IMR-90 (cell line): ENCODE results near the gene ACOX3. TPM values are rescaled to one million over a fixed set of nuclear protein-coding genes. Genes with fewer than 3 reads are reported as not detected.
A peak's percentile ranks its signal among the peaks of the same experiment; 100 is the strongest.

Source experiments
- ATAC-seq: fragments of 200-7000 bp; cut with Tn5 transposase; 2 replicates; pipeline ENCODE4 v1.9.1; 2020; ENCODE audit warnings: low read depth, mild to moderate bottlenecking, moderate library complexity
- BruUV-seq: library from RNA; stranded (reverse); fragments of 400-500 nt; replicated peaks from 2 replicates; lab custom pipeline; 2021; lab: Mats Ljungman, UMichigan
- CTCF ChIA-PET: fragments of 300-600 bp; formaldehyde crosslinking; extraction: SDS; loops from one replicate; lab custom pipeline; 2021; ENCODE audit warnings: antibody characterized with exemption; lab: Yijun Ruan, JAX
- POLR2A ChIA-PET: fragments of 300-600 bp; sonication (Branson Sonifier 250); formaldehyde crosslinking; loops from one replicate; lab custom pipeline; 2022; ENCODE audit warnings: antibody characterized with exemption; ENCODE audit not compliant: unreplicated experiment; lab: Charles Lee
- DNase-seq: peaks from one replicate; pipeline ENCODE4 v3.0.0; 2013
- H2AFZ ChIP-seq: replicated peaks from 2 replicates; pipeline ENCODE3; 2013; ENCODE audit warnings: low read length, mild to moderate bottlenecking; ENCODE audit not compliant: poor library complexity
- H2AK5ac ChIP-seq: 2 replicates; pipeline ENCODE4 v1.6.1; 2013; ENCODE audit warnings: low read depth, low read length, inconsistent platforms
- H2AK9ac ChIP-seq: replicated peaks from 2 replicates; pipeline ENCODE3; 2013; ENCODE audit warnings: mild to moderate bottlenecking, low read depth, low read length, moderate library complexity; ENCODE audit not compliant: poor library complexity
- H2BK120ac ChIP-seq: 2 replicates; pipeline ENCODE4 v1.6.1; 2013; ENCODE audit warnings: low read depth, low read length, inconsistent platforms
- H2BK15ac ChIP-seq: 3 replicates; pipeline ENCODE4 v1.6.1; 2013; ENCODE audit warnings: low read depth, low read length, inconsistent platforms
- H2BK20ac ChIP-seq: 2 replicates; pipeline ENCODE4 v1.6.1; 2013; ENCODE audit warnings: low read depth, mild to moderate bottlenecking, inconsistent platforms, low read length, moderate library complexity
- H2BK5ac ChIP-seq: 2 replicates; pipeline ENCODE4 v1.6.1; 2013; ENCODE audit warnings: mild to moderate bottlenecking, low read depth, low read length, inconsistent platforms; ENCODE audit not compliant: poor library complexity, severe bottlenecking
- H3K14ac ChIP-seq: replicated peaks from 2 replicates; pipeline ENCODE4 v1.6.1; 2013; ENCODE audit warnings: low read depth, low read length, inconsistent platforms
- H3K18ac ChIP-seq: 2 replicates; pipeline ENCODE4 v1.6.1; 2013; ENCODE audit warnings: low read depth, low read length, control low read depth
- H3K23ac ChIP-seq: 2 replicates; pipeline ENCODE4 v1.6.1; 2013; ENCODE audit warnings: low read depth, low read length, inconsistent platforms
- H3K27ac ChIP-seq: 2 replicates; pipeline ENCODE4 v1.5.1; 2013; ENCODE audit warnings: mild to moderate bottlenecking, control low read depth, low read length; ENCODE audit not compliant: insufficient read depth
- H3K27me3 ChIP-seq: 2 replicates; pipeline ENCODE4 v1.6.1; 2013; ENCODE audit warnings: low read length; ENCODE audit not compliant: control insufficient read depth, insufficient read depth
- H3K36me3 ChIP-seq: 2 replicates; pipeline ENCODE4 v1.6.1; 2013; ENCODE audit warnings: low read length, mixed read lengths; ENCODE audit not compliant: control insufficient read depth, insufficient read depth
- H3K4ac ChIP-seq: 2 replicates; pipeline ENCODE4 v1.6.1; 2013; ENCODE audit warnings: low read depth, low read length, inconsistent platforms
- H3K4me1 ChIP-seq: 2 replicates; pipeline ENCODE4 v1.6.1; 2013; ENCODE audit warnings: low read length, mixed read lengths; ENCODE audit not compliant: control insufficient read depth, insufficient read depth
- H3K4me2 ChIP-seq: 2 replicates; pipeline ENCODE4 v1.6.1; 2013; ENCODE audit warnings: low read depth, mild to moderate bottlenecking, control low read depth, low read length, moderate library complexity
- H3K4me3 ChIP-seq: 2 replicates; pipeline ENCODE4 v1.5.1; 2013; ENCODE audit warnings: low read depth, mild to moderate bottlenecking, control low read depth, low read length, moderate library complexity; ENCODE audit not compliant: insufficient read depth
- H3K56ac ChIP-seq: 2 replicates; pipeline ENCODE4 v1.6.1; 2013; ENCODE audit warnings: low read length, inconsistent platforms; ENCODE audit not compliant: insufficient read depth; ENCODE audit errors: extremely low read depth
- H3K79me1 ChIP-seq, 2 experiments: 2 replicates each; pipeline ENCODE4 v1.6.1; 2013; ENCODE audit warnings: low read length in 2 of 2, inconsistent platforms in 1 of 2, low read depth in 1 of 2
- H3K9ac ChIP-seq: 2 replicates; pipeline ENCODE4 v1.6.1; 2013; ENCODE audit warnings: low read depth, low read length, control low read depth
- H3K9me1 ChIP-seq: 2 replicates; pipeline ENCODE4 v1.6.1; 2013; ENCODE audit warnings: low read length, inconsistent platforms; ENCODE audit not compliant: insufficient read depth
- H3K9me3 ChIP-seq: 2 replicates; pipeline ENCODE4 v1.6.1; 2013; ENCODE audit warnings: low read length; ENCODE audit not compliant: control insufficient read depth, insufficient read depth
- H4K20me1 ChIP-seq: 2 replicates; pipeline ENCODE4 v1.6.1; 2013; ENCODE audit warnings: low read length, inconsistent platforms; ENCODE audit not compliant: insufficient read depth
- H4K5ac ChIP-seq: 2 replicates; pipeline ENCODE4 v1.6.1; 2013; ENCODE audit warnings: mild to moderate bottlenecking, low read depth, low read length, control low read depth
- H4K8ac ChIP-seq, 2 experiments: 2 replicates each; pipeline ENCODE4 v1.6.1; 2013; ENCODE audit warnings: low read depth in 2 of 2, low read length in 2 of 2, control low read depth in 1 of 2, inconsistent platforms in 1 of 2
- H4K91ac ChIP-seq: 2 replicates; pipeline ENCODE4 v1.6.1; 2013; ENCODE audit warnings: low read depth, low read length, inconsistent platforms; ENCODE audit not compliant: insufficient read depth
- BHLHE40 ChIP-seq: fragments of 150-350 bp; IDR thresholded peaks from 2 replicates; pipeline ENCODE4 v1.6.1; 2016; ENCODE audit warnings: mild to moderate bottlenecking, low read depth, low read length
- FOS ChIP-seq: fragments of 150-350 bp; IDR thresholded peaks from 2 replicates; pipeline ENCODE4 v1.6.1; 2016; ENCODE audit warnings: low read depth, low read length
- MAFK ChIP-seq: IDR thresholded peaks from 2 replicates; pipeline ENCODE4 v1.6.1; 2012; ENCODE audit warnings: low read depth, low read length, improper control_type of control experiment
- MXI1 ChIP-seq: IDR thresholded peaks from 2 replicates; pipeline ENCODE4 v1.6.1; 2012; ENCODE audit warnings: low read depth, mild to moderate bottlenecking, low read length, moderate library complexity, borderline replicate concordance
- NFE2L2 ChIP-seq: fragments of 150-350 bp; IDR thresholded peaks from 2 replicates; pipeline ENCODE4 v1.6.1; 2016; ENCODE audit warnings: low read depth, mild to moderate bottlenecking, low read length
- POLR2A ChIP-seq: IDR thresholded peaks from 2 replicates; pipeline ENCODE4 v1.6.1; 2012; ENCODE audit warnings: mild to moderate bottlenecking, low read depth, low read length
- WGBS, 2 experiments: methylation state at CpG; one replicate each; pipeline versions ENCODE4 v1.1.5 to v1.1.7; 2013; ENCODE audit warnings: missing lambda C conversion rate in 2 of 2; ENCODE audit not compliant: insufficient read length in 1 of 2; ENCODE audit errors: extremely low coverage in 2 of 2; 5-methylcytosine and 5-hydroxymethylcytosine counted together
- dilution Hi-C: fragments of 300-500 bp; cut with HindIII; formaldehyde crosslinking; loops from one replicate; pipeline ENCODE4 v1.14.3; 2018; ENCODE audit warnings: low sequenced_read_pairs; ENCODE audit not compliant: unreplicated experiment
- in situ Hi-C: fragments of 300-500 bp; cut with MboI; formaldehyde crosslinking; loops from 3 replicates; pipeline ENCODE4 v1.14.3; 2019; ENCODE audit warnings: low sequenced_read_pairs, inconsistent platforms, mixed read lengths
- intact Hi-C: fragments of 100-400 bp; cut with micrococcal nuclease; formaldehyde crosslinking; loops from 2 replicates; pipeline ENCODE4 v1.10.0; 2022
- polyA plus RNA-seq, 3 experiments: library from polyadenylated mRNA; depleted of rRNA; stranded (reverse); fragments of >200 nt; gene quantifications; 2 replicates each; pipeline ENCODE4 v1.2.3, GENCODE V29; 2012; ENCODE audit warnings: low replicate concordance in 1 of 3
- total RNA-seq: library from RNA; depleted of rRNA; stranded (reverse); fragments of >200 nt; gene quantifications from 2 replicates; pipeline ENCODE4 v1.2.3, GENCODE V29; 2012
- TF ChIP-seq, protein P1 (sequence below): conservative IDR thresholded peaks from 2 replicates; pipeline ENCODE4 v1.5.1; 2012; ENCODE audit warnings: mild to moderate bottlenecking, low read depth, low read length, improper control_type of control experiment

ACOX3 gene
- total and polyA plus RNA-seq, 2 of the 4 experiments (the other 2 are of a cell fraction): 15.2 to 25.8 TPM

DNA sequence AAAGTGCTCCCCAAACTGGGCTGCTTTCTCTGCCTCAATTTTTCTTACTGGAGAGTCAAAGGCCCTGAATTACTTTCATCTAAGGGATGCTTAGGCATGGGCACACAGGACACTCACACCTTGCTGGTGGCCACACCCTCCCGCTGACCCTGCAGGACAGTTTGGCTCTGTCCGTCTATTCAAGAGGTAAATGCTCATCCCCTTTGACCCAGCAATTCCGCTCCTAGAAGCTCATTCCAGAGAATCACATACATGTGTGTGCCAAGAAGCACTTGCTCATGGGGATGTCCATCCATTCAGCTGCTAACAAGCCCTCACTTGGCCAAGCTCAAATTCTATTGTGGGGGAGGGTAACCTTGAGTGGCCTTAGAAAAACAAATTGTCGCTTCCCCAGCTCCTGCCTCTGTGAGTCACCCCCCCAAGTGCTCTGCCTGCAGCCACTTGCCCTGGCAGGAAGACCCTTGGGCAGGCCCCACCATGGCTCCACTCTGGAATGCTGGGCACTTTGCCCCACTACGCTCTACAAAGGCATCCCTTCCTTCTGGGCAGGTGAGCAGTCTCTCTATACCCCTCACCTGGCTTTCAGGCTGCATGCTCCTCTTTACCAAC lies 116.5 kb downstream of the ACOX3 start:
- Histone ChIP-seq H3K4me3 (no peak overlapping the region), H2BK5ac (no peak overlapping the region), H3K23ac (no peak overlapping the region), H4K20me1 (no peaks in the 10 kb centered on the region; the same call in 1 of the 2 replicates), H3K27me3 (no peaks in the 10 kb centered on the region), H3K9me1 (peaks cover 15% of the 10 kb centered on the region), H3K4me1 (no peaks in the 10 kb centered on the region; the same call in 1 of the 2 replicates), H2AK9ac (no peak overlapping the region), H3K4ac (no peak overlapping the region), H3K18ac (no peak overlapping the region), H4K91ac (no peak overlapping the region), H3K9ac (no peak overlapping the region), H2AK5ac (no peak overlapping the region), H2BK120ac (no peak overlapping the region), H3K14ac (no peak overlapping the region), H3K27ac (no peak overlapping the region), H4K8ac (no peak overlapping the region), H4K5ac (no peak overlapping the region), H2BK15ac (no peak overlapping the region; the same call in 2 of the 3 replicates), H3K9me3 (peaks cover 5% of the 10 kb centered on the region), H3K4me2 (no peak overlapping the region), H2BK20ac (no peak overlapping the region), H2AFZ (peak overlapping the region; percentile 33), H3K79me1 (no peaks in the 10 kb centered on the region), H3K36me3 (no peaks in the 10 kb centered on the region), H3K56ac (no peak overlapping the region)
- ATAC-seq: no peak
- dilution Hi-C loops: no loop called here
- BruUV-seq: no TSS peak
- peak; percentile 31 for DNase-seq
- intact Hi-C loops: no loop called here
- ChIA-PET POLR2A (no interaction called here), CTCF (no interaction called here)
- WGBS, 2 experiments: 89% methylated on average over 3 of the region's 5 CpGs; no CpG with 5 or more reads in 1 of the 2 experiments
- TF ChIP-seq BHLHE40: no peak
- no peak for TF ChIP-seq MXI1
- no peak for TF ChIP-seq MAFK
- no peak for TF ChIP-seq FOS
- TF ChIP-seq POLR2A: no peak
- TF ChIP-seq, protein P1, sequence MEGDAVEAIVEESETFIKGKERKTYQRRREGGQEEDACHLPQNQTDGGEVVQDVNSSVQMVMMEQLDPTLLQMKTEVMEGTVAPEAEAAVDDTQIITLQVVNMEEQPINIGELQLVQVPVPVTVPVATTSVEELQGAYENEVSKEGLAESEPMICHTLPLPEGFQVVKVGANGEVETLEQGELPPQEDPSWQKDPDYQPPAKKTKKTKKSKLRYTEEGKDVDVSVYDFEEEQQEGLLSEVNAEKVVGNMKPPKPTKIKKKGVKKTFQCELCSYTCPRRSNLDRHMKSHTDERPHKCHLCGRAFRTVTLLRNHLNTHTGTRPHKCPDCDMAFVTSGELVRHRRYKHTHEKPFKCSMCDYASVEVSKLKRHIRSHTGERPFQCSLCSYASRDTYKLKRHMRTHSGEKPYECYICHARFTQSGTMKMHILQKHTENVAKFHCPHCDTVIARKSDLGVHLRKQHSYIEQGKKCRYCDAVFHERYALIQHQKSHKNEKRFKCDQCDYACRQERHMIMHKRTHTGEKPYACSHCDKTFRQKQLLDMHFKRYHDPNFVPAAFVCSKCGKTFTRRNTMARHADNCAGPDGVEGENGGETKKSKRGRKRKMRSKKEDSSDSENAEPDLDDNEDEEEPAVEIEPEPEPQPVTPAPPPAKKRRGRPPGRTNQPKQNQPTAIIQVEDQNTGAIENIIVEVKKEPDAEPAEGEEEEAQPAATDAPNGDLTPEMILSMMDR: no peak
- TF ChIP-seq NFE2L2: no peak
- in situ Hi-C loops: no loop called here
